HepG2 (cell line): ENCODE results near the gene DNAJB2. TPM values are rescaled to one million over a fixed set of nuclear protein-coding genes. Genes with fewer than 3 reads are reported as not detected.

Experiments
- ATAC-seq: fragments of 200-7000 bp; cut with Tn5 transposase; 3 replicates; pipeline ENCODE4 v1.9.1; 2020; ENCODE audit warnings: mild to moderate bottlenecking, moderate library complexity
- BruUV-seq: library from RNA; stranded (reverse); fragments of 400-500 nt; replicated peaks from 2 replicates; lab custom pipeline; 2021; lab: Mats Ljungman, UMichigan
- CTCF ChIA-PET: fragments of 300-600 bp; formaldehyde crosslinking; extraction: SDS; loops from one replicate; lab custom pipeline; 2021; ENCODE audit warnings: low total read pairs, inconsistent platforms, low intra/inter-chr PET ratio; lab: Yijun Ruan, JAX
- POLR2A ChIA-PET: fragments of 350-600 bp; sonication (Branson Sonifier 250); formaldehyde crosslinking; loops from one replicate; lab custom pipeline; 2020; ENCODE audit warnings: antibody characterized with exemption, inconsistent platforms; lab: Yijun Ruan, JAX
- DNase-seq: peaks from one replicate; pipeline ENCODE4 v3.0.0-alpha.2; 2015; ENCODE audit warnings: low spot score
- FAIRE-seq: peaks from 3 replicates; lab custom pipeline; 2011; peaks lifted over from hg19 to GRCh38; lab: Jason Lieb, UNC
- H2AFZ ChIP-seq: one replicate; pipeline ENCODE4 v1.6.1; 2011; ENCODE audit warnings: low read length, inconsistent platforms
- H3K27ac ChIP-seq: fragments of 300-600 bp; 3 replicates; pipeline ENCODE4 v1.8.0; 2011; ENCODE audit warnings: mixed run types, mild to moderate bottlenecking, mixed read lengths, low read length, inconsistent platforms; ENCODE audit not compliant: insufficient read depth; ENCODE audit errors: extremely low read length
- H3K27me3 ChIP-seq, 2 experiments: fragments of 200-600 bp in 1 of 2; 2 replicates in 1 of 2; 3 replicates in 1 of 2; pipeline versions ENCODE4 v1.6.0 to v1.8.0; 2011; ENCODE audit warnings: low read length in 2 of 2, mild to moderate bottlenecking in 2 of 2, moderate library complexity in 2 of 2, inconsistent platforms in 1 of 2; ENCODE audit not compliant: insufficient read depth in 2 of 2, control insufficient read depth in 1 of 2
- H3K36me3 ChIP-seq, 2 experiments: fragments of 200-600 bp in 1 of 2; replicated peaks in 1 of 2; 2 replicates in 1 of 2; 3 replicates in 1 of 2; pipeline versions ENCODE4 v1.5.1 to v1.8.0; 2011; ENCODE audit warnings: low read length in 2 of 2, inconsistent platforms in 1 of 2; ENCODE audit not compliant: insufficient read depth in 2 of 2, control insufficient read depth in 1 of 2
- H3K4me1 ChIP-seq: 2 replicates; pipeline ENCODE4 v1.5.1; 2012; ENCODE audit warnings: low read length, inconsistent platforms; ENCODE audit not compliant: insufficient read depth
- H3K4me2 ChIP-seq: 2 replicates; pipeline ENCODE4 v1.6.0; 2011; ENCODE audit warnings: low read depth, low read length, inconsistent platforms
- H3K4me3 ChIP-seq, 3 experiments: fragments of 200-600 bp in 1 of 3; sonication (generic), shearing (Covaris generic) in 1 of 3; replicated peaks in 1 of 3; 2 replicates each; pipeline ENCODE4 v1.5.1; 2011 to 2016; ENCODE audit warnings: low read length in 3 of 3, inconsistent platforms in 2 of 3, low read depth in 2 of 3, mild to moderate bottlenecking in 2 of 3, control low read depth in 1 of 3, mixed read lengths in 1 of 3; ENCODE audit not compliant: insufficient read depth in 1 of 3
- H3K79me2 ChIP-seq: one replicate; pipeline ENCODE4 v1.6.1; 2011; ENCODE audit warnings: low read length, inconsistent platforms; ENCODE audit not compliant: insufficient read depth
- H3K9ac ChIP-seq: 2 replicates; pipeline ENCODE4 v1.6.0; 2011; ENCODE audit warnings: mild to moderate bottlenecking, low read depth, low read length, inconsistent platforms; ENCODE audit not compliant: insufficient read depth
- H3K9me3 ChIP-seq: 2 replicates; pipeline ENCODE4 v1.5.1; 2012; ENCODE audit warnings: mild to moderate bottlenecking, low read length
- H4K20me1 ChIP-seq: 2 replicates; pipeline ENCODE4 v1.6.0; 2011; ENCODE audit warnings: inconsistent platforms, mild to moderate bottlenecking, low read length, moderate library complexity; ENCODE audit not compliant: insufficient read depth
- ATM ChIP-seq: fragments of 450-650 bp; IDR thresholded peaks from 2 replicates; pipeline ENCODE4 v1.7.1; 2017; ENCODE audit warnings: mild to moderate bottlenecking, borderline replicate concordance
- CEBPZ ChIP-seq: IDR thresholded peaks from 2 replicates; pipeline ENCODE4 v1.6.1; 2012; ENCODE audit warnings: low read length, improper control_type of control experiment
- CTCF ChIP-seq: sonication (generic); formaldehyde crosslinking; IDR thresholded peaks from 2 replicates; pipeline ENCODE4 v1.5.0; 2020; ENCODE audit warnings: mild to moderate bottlenecking, missing genetic modification reagents, moderate library complexity
- HMGA1 ChIP-seq: sonication (generic); formaldehyde crosslinking; conservative IDR thresholded peaks from 2 replicates; pipeline ENCODE4 v1.4.0; 2020; ENCODE audit warnings: missing genetic modification reagents
- MAFF ChIP-seq: IDR thresholded peaks from 2 replicates; pipeline ENCODE4 v1.6.1; 2011; ENCODE audit warnings: low read depth, low read length, improper control_type of control experiment
- MAFK ChIP-seq, 2 experiments: IDR thresholded peaks in 1 of 2; conservative IDR thresholded peaks in 1 of 2; 2 replicates each; pipeline ENCODE4 v1.6.1; 2011; ENCODE audit warnings: improper control_type of control experiment in 2 of 2, low read length in 2 of 2
- MED1 ChIP-seq: sonication (generic); formaldehyde crosslinking; IDR thresholded peaks from 2 replicates; pipeline ENCODE4 v1.4.0; 2020; ENCODE audit warnings: missing genetic modification reagents
- SALL1 ChIP-seq: sonication (generic); formaldehyde crosslinking; IDR thresholded peaks from 2 replicates; pipeline ENCODE4 v1.8.0; 2022; ENCODE audit warnings: mild to moderate bottlenecking, missing genetic modification reagents
- SNAPC2 ChIP-seq: sonication (generic); formaldehyde crosslinking; IDR thresholded peaks from 2 replicates; pipeline ENCODE4 v1.8.1; 2022; ENCODE audit warnings: mild to moderate bottlenecking, missing genetic modification reagents
- XRCC5 ChIP-seq: fragments of 200-400 bp; formaldehyde crosslinking; optimal IDR thresholded peaks from 2 replicates; pipeline ENCODE3; 2017; ENCODE audit warnings: mild to moderate bottlenecking, low read length
- ZBTB33 ChIP-seq: sonication (generic); formaldehyde crosslinking; IDR thresholded peaks from 2 replicates; pipeline ENCODE4 v1.4.0; 2020; ENCODE audit warnings: missing genetic modification reagents
- ZBTB38 ChIP-seq: sonication (generic); formaldehyde crosslinking; IDR thresholded peaks from 2 replicates; pipeline ENCODE4 v1.5.1; 2020; ENCODE audit warnings: mild to moderate bottlenecking, missing genetic modification reagents
- ZNF138 ChIP-seq: sonication (generic); formaldehyde crosslinking; IDR thresholded peaks from 2 replicates; pipeline ENCODE4 v1.5.0; 2020; ENCODE audit warnings: mild to moderate bottlenecking, low read depth, missing genetic modification reagents
- ZNF264 ChIP-seq: sonication (generic); formaldehyde crosslinking; IDR thresholded peaks from 2 replicates; pipeline ENCODE4 v1.4.0; 2020; ENCODE audit warnings: missing genetic modification reagents
- ZNF616 ChIP-seq: sonication (generic); formaldehyde crosslinking; IDR thresholded peaks from 2 replicates; pipeline ENCODE4 v1.5.0; 2020; ENCODE audit warnings: low read depth, mild to moderate bottlenecking, missing genetic modification reagents
- WGBS: methylation state at CpG from one replicate; pipeline ENCODE4 v1.1.6; 2017; ENCODE audit warnings: low lambda C conversion rate; 5-methylcytosine and 5-hydroxymethylcytosine counted together
- in situ Hi-C: cut with HindIII; loops from 2 replicates; pipeline ENCODE4 v1.10.0; 2017; ENCODE audit warnings: low pct_unique_long_range_greater_than_20kb; ENCODE audit not compliant: extremely low pct_ligation_motif_present
- intact Hi-C: fragments of 100-400 bp; cut with micrococcal nuclease; formaldehyde crosslinking; loops from one replicate; pipeline ENCODE4 v1.10.0; 2022; ENCODE audit not compliant: unreplicated experiment
- polyA plus RNA-seq, 8 experiments: library from polyadenylated mRNA; depleted of rRNA in 3 of 8; stranded (reverse) in 7 of 8; unstranded in 1 of 8; fragments of >200 nt; fragmentation: Illumina TruSeq in 4 of 8; extraction: Trizol in 4 of 8; gene quantifications; 2 replicates each; pipeline versions ENCODE4 v1.2.1 to v1.2.3, GENCODE V29; 2011 to 2016; ENCODE audit warnings: low read depth in 4 of 8, missing spikeins in 1 of 8, mixed read lengths in 1 of 8; ENCODE audit not compliant: insufficient read depth in 1 of 8
- total RNA-seq, 5 experiments: library from RNA; depleted of rRNA; stranded (reverse); fragments of >200 nt; fragmentation: Illumina TruSeq; extraction: Trizol; gene quantifications; 2 replicates each; pipeline ENCODE4 v1.2.3, GENCODE V29; 2016; ENCODE audit warnings: low read depth in 1 of 5

The DNAJB2 gene
- total and polyA plus RNA-seq, 2 of the 13 experiments (the other 11 are each of a cell fraction or from before 2014, with no cell fraction given), result 21.3 to 31.1 TPM

DNA sequence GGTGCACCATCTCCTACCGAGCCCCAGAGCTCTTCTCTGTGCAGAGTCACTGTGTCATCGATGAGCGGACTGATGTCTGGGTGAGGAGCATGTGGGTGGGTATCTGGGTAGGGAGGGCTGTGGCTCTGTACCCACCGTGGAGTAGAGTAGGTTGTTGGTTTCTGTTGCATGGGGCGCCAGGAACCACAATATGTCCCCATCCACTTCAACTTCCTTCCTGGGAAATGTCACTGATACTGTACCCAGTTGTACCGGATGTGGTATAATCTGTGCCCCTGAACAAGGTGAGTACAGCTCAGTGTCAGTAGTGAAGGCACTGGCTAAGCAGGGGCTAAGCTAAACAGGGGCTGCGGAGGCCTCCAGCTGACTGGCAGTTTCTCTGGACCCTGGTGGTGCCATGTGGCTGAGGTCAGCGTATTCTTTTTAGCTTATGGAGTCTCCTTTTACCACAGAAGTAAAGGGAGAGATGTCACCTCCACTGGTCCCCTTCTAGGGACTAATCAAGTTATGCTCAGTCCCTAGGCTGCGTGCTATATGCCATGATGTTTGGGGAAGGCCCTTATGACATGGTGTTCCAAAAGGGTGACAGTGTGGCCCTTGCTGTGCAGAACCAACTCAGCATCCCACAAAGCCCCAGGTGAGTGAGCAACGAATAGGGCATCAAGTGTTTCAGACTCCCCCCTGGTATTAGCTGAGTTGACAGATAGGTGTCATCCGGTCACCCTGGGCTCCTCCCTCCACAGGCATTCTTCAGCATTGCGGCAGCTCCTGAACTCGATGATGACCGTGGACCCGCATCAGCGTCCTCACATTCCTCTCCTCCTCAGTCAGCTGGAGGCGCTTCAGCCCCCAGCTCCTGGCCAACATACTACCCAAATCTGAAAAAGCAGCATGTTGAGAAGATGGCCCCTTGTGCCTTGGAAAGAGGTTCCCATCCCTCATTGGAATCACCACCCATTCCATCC is 31.2 kb upstream of the DNAJB2 start:
- no peak for FAIRE-seq
- Histone ChIP-seq H3K9me3 (no peaks in the 10 kb centered on the region), H3K36me3 (peaks cover 1 to 13% of the 10 kb centered on the region in 2 experiments; a peak in 4 of 5 replicates), H2AFZ (no peak overlapping the region), H3K9ac (no peak overlapping the region), H3K4me3 (no peak overlapping the region), H4K20me1 (no peaks in the 10 kb centered on the region), H3K79me2 (peaks cover 14% of the 10 kb centered on the region), H3K4me2 (peak overlapping the region; percentile 94; the same call in 1 of the 2 replicates), H3K27ac (peak overlapping the region; percentile 91), H3K27me3 (peaks cover 0 to 2% of the 10 kb centered on the region in 2 experiments; a peak in 1 of 5 replicates), H3K4me1 (peaks cover 71% of the 10 kb centered on the region)
- in situ Hi-C loops (no loop called here), intact Hi-C loops (loop anchor here (2.0 kb wide), 1 partner anchor 47 kb away; no protein-coding TSS in a partner anchor)
- no peak for DNase-seq
- ChIA-PET CTCF (interaction anchor here (1.6 kb wide), 1 partner anchor 47 kb away, joined by 5 read pairs; no protein-coding TSS in a partner anchor), POLR2A (interaction anchor here (1.0 to 5.7 kb wide), 17 partner anchors 14 to 304 kb away, joined by 3 to 73 read pairs (median 18); partner anchors contain the start of genes ABCB6, ANKZF1, ATG9A and CNPPD1)
- ATAC-seq, result no peak
- no TSS peak for BruUV-seq
- 95% methylated on average over 17 of the region's 17 CpGs for WGBS
- TF ChIP-seq MAFK (conservative IDR thresholded peaks at IDR 0.05 in 1 of 2, IDR thresholded peaks at IDR 0.05 in 1 of 2; ENCODE audit: low read length in 2 of 2), result peak; percentile 58 to 79; a peak in 3 of 4 replicates
- no peak for TF ChIP-seq ZNF264 (CRISPR knock-in tag)
- TF ChIP-seq HMGA1, result no peak
- TF ChIP-seq XRCC5, result peak; percentile 51
- peak; percentile 98 for TF ChIP-seq ZBTB33 (CRISPR knock-in tag)
- peak; percentile 67 for TF ChIP-seq MAFF
- TF ChIP-seq MED1 (CRISPR knock-in tag), result no peak
- no peak for TF ChIP-seq CEBPZ
- TF ChIP-seq SNAPC2 (CRISPR knock-in tag), result no peak
- peak; percentile 93; the same call in 1 of the 2 replicates for TF ChIP-seq ZBTB38 (CRISPR knock-in tag)
- TF ChIP-seq ATM, result no peak
- 0 out of 2 replicates have a peak, but pooled peaks have one; percentile 9 for TF ChIP-seq CTCF (CRISPR knock-in tag)
- 0 out of 2 replicates have a peak, but pooled peaks have one; percentile 14 for TF ChIP-seq SALL1 (CRISPR knock-in tag)
- TF ChIP-seq ZNF616 (CRISPR knock-in tag), result no peak
- TF ChIP-seq ZNF138 (CRISPR knock-in tag), result no peak
